Suppressor macrophage (primary cell): ENCODE measurements around the gene FRMD8.
A peak's percentile ranks its signal among the peaks of the same experiment; 100 is the strongest.

Source experiments
- DNase-seq, 4 experiments: peaks; one replicate each; pipeline ENCODE4 v3.0.0-alpha.2; 2020 to 2022

The FRMD8 gene

DNA sequence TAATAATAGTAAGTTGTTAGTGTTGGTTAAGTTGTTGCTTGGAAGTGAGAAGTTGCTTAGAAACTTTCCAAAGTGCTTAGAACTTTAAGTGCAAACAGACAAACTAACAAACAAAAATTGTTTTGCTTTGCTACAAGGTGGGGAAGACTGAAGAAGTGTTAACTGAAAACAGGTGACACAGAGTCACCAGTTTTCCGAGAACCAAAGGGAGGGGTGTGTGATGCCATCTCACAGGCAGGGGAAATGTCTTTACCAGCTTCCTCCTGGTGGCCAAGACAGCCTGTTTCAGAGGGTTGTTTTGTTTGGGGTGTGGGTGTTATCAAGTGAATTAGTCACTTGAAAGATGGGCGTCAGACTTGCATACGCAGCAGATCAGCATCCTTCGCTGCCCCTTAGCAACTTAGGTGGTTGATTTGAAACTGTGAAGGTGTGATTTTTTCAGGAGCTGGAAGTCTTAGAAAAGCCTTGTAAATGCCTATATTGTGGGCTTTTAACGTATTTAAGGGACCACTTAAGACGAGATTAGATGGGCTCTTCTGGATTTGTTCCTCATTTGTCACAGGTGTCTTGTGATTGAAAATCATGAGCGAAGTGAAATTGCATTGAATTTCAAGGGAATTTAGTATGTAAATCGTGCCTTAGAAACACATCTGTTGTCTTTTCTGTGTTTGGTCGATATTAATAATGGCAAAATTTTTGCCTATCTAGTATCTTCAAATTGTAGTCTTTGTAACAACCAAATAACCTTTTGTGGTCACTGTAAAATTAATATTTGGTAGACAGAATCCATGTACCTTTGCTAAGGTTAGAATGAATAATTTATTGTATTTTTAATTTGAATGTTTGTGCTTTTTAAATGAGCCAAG lies 38.9 kb downstream of the FRMD8 start:
- peak; percentile 82 to 92 (median 84) for DNase-seq

DNA sequence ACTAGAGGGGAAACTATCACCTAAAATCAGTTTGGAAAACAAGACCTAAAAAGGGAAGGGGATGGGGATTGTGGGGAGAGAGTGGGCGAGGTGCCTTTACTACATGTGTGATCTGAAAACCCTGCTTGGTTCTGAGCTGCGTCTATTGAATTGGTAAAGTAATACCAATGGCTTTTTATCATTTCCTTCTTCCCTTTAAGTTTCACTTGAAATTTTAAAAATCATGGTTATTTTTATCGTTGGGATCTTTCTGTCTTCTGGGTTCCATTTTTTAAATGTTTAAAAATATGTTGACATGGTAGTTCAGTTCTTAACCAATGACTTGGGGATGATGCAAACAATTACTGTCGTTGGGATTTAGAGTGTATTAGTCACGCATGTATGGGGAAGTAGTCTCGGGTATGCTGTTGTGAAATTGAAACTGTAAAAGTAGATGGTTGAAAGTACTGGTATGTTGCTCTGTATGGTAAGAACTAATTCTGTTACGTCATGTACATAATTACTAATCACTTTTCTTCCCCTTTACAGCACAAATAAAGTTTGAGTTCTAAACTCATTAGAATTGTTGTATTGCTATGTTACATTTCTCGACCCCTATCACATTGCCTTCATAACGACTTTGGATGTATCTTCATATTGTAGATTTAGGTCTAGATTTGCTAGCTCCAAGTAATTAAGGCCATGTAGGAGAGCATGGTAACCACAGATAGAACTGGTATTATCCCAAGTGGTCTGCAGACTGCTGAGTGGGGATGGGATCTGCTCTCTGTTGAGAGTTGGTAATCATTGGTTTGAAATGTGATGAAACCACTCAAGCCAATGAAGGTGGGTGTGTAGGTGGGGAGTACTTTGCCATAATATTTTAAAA lies 39.8 kb downstream of the FRMD8 start:
- peak; percentile 62 to 93 (median 84) for DNase-seq

DNA sequence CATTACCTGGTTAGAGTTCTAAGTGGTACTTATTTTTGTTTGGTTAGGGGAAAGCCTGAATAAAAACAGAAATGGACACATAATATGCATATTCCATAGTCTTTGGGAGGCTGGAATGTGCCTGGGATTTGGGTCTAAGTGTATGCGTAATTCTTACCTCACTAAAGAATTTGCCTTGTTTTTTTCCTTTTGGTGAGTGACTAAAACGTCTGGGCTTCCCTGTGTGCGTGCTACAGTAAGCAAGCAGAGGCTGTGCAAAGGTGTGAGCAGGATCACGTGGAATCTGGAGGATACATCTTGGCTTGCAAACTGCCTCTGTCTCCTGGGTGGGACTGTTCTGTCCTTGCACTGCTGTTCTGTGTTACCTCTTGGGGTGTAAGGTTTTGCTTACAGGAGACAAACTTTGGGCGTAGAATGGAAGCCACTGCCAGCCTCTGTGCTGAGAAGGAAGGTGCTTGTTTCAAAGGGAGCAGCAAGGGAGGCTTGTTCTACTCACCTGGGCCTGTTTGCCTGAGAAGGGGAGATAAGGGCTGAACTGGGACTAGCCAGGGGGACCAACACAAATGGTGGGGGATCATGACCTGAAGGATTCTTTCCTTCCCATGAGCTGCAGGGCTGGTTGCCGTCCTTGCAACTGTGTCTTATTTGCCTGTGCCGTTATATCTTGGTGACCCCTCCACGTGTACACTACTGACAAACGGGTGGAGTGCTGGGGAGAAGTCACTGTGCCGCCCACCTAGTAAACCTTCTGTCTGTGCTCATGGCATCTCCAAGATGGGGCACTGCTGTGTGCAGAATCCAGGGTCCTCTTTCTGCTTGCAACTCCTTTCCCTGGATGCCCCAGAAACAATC lies 40.6 kb downstream of the FRMD8 start:
- DNase-seq = peak; percentile 70 to 83 (median 79)

DNA sequence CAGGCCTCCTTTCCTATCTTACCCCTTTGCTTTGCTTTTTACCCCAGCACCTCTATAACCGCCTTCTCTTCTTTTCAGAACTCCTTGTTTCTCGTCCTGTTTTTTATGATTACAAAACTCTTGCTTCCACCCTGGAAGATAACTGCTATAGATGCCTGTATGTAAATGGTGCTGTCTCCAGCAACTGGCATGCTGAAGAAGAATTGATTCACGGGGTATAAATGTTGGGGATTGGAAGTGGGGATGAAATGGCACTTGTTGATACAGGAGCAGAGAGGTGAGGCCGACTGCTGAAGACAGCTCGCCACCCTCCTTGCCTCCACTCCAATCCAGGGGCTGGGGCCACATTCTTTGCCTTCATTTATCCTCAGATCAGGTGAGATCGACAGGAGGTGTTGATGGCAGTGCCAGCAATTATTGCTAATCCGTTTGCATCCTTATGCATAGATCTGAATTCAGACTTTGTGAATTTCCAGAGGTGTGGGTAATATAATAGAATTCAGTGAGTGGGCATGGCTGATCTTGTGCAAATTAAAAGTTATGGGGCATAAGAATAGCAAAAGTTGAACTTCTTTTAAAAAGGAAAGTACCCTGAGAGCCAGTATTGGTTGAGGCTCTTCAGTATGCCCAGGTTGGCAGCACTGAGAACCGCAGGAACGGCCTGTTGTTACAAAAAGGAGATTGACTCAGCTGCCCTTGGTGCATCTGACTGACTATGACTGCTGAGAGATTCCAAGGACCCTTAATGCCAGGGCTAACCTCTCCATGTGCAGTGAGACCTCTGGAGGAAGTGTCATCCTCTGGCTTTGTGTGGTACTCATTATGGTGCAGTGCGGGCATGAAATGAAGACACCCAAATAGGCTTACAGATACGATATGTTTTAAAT lies 41.5 kb downstream of the FRMD8 start:
- DNase-seq = peak; percentile 63 to 71 (median 68)

DNA sequence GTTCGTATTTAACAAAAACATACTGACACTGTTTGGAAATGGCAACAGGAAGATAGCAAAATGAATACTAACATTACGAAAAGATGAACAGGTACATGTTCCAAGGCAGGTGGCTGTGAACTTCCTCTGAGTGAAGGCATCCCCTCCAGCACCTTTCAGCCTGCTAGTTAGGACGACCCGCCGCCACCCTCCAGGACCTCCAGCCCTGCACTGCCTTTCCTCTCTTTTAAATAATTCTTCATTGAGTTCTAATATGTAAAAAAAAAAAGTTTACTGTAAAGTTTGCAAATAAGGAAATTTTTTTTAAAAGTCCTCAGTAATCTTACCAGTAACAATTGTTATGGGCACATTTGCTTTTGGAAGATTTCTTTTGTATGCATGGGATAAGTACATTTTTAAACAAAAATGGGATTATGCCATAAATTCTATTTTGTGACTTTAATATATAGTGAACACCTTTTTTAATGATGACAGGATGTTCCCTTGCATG lies 42.2 kb downstream of the FRMD8 start:
- DNase-seq = peak in 2 of 4 experiments; percentile 48 to 55

DNA sequence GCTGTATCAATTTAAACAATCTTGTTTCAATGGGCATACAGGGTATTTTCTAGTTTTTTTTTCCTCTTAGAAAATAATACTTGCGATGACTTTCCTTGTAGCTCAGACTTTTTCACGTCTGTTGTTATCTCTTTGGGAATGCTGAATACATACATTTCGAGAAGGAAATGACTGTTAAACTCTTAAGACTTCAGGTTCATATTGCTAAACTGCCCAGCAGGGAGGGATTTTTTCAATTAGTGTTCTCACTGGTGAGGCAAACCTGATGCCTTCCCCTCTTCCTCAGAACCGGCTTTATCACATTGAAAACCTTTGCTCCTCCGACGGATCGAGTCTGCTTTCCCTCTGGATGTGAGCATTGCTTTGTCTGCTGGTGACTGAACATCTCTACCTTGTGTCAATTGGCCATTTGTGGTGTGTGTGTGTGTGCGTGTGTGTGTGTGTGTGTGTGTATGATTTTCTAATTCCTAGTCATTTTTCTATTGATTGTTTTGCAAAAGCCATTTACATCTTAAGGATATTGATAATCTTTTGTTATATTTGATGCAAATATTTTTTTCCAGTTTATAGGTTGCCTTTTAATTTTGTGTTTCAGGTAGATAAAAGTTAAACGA lies 42.7 kb downstream of the FRMD8 start:
- DNase-seq = peak; percentile 64 to 71 (median 68)

DNA sequence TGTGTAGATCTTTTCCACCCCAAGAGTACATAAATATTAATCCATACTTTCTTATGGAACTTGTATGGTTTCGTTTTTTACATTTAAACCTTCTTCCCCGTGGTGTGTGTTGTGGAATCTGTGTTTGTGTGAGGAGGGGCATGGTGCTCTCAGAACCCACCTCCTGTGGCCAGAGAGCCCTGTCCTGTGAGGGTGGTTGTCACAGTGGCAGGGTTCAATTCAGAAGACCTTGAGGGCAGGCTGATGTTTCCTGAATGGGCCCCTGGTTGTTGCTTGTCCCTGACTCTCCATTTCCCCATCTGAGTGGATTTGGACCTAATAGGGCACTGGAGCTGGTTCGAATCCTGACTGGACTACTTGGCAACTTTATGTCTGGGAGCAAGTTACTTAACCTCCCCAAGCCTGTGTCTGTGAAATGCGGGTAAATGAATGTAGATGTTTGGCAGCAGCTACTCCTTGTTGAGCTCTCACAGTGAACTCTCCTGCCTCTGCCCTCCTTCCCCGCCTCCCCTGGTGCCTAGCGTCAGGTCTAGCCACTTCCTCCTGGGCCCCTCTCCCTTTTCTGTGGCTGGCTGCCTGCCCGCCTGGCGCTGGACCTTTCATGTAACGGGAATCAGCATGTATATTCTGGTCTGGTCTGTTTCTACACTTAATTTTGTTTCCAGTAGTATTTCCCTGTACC lies 43.4 kb downstream of the FRMD8 start:
- peak; percentile 68 to 79 (median 72) for DNase-seq

DNA sequence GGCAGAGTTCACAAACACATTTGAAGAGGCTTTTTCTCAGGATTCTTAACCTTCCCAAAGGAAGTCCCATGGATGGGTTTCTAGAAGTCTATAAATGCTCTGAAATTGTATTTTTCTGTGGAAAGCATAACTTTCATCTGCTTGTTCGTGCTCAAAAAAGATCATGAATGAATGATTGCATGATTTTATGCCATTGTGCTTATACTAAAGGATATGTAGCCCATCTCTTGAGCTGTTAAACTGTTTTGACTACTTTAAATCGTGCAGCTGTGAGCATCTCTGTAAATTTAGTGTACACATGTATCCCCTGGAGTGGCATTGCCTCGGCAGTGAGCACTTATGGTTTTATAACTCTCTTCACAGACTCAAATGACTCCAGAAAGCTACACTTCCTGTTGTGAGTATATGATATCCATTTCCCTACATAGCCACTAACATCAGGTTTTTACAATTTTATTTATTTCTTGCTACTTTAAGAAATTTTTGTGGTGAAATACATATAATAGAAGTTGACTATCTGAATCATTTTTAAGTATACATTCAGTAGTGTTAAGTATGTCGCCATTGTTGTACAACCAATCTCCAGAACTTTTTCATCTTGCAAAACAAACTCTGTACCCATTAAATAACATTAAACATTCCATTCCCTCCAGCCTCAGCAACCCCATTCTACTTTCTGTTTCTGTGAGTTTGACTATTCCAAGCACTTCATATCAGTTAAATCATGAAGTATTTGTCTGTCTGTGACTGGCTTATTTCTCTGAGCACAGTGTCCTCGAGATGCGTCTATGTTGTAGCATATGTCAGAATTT lies 44.2 kb downstream of the FRMD8 start:
- peak; percentile 31 to 66 (median 48) for DNase-seq

DNA sequence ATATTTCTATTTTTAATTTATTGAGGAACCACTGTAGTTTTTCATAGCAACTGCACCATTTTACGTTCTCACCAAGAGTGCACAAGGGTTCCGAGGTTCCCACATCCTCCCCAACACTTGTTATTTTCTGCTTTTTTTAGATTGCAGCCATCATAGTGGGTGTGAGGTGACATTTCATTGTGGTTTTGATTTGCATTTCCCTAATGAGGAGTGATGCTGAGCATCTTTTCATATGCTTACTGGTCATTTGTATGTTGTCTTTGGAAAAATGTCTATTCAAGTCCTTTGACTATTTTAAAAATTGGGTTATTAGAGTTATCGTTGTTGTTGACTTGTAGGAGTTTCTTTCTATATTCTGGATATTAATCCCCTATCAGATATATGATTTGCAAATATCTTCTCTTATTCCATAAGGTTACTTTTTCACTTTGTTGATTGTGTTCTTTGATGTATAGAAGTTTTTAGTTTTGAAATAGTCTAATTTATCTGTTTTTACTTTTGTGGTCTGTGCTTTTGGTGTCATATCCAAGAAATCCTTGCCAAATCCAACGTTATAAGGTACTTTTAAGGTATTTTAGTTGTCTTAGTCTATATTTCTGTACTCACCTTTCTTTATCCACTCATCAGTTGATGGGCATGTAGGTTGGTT lies 45.1 kb downstream of the FRMD8 start:
- peak; percentile 49 to 76 (median 55) for DNase-seq

DNA sequence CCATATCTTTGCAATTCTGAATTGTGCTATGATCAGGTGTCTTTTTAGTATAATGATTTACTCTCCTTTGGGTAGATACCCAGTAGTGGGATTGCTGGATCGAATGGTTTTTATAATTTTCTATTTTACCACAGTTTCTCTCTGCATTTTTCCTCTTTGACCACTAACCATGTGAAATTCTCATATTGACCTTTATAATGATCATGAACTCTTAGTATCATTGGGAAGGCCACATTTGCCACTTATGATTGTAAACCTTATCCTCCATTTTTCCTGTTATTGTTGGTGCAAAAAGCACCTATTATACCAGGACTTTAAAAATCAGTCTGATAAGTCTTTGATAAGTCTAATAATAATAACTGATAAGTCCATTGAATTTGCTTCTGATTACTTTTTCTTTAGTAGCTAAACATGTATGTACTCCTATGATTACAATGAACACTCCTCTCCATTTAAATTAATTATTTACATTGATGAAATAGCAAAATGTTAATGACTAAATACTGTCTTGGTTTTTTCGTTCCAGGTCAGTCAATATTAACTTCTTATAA lies 45.7 kb downstream of the FRMD8 start:
- peak in 3 of 4 experiments; percentile 1 to 10 (median 8) for DNase-seq

DNA sequence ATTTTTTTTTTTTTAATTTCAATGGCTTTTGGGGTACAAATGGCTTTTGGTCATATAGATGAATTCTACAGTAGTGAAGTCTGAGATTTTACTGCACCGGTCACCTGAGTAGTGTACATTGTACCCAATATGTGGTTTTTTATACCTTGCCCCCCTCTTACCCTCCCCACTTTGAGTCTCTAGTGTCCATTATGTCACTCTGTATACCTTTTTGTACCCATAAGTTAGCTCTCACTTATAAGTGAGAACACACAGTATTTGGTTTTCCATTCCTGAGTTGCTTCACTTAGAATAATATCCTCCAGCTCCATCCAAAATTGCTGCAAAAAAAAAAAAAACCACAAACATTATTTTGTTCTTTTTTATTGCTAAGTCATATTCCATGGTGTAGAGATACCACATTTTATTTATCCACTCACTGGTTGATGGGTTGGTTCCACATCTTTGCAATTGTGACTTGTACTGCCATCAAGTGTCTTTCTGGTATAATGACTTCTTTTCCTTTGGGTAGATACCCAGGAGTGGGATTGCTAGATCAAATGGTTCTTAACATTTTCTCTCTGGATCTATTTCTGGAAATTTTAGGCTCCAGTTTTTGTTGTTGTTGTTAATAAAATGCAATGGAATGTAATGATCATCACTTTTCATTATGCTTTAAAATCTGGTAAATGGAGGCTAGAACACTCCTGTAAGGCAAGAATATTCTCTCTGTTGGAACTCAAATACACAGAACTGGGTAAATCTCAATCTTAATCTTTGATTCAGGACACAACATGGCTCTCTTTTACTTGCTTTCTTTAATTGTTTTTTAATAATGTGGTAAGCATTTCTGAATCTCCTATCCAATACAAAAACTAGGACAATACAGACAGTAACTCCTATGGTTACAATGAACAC lies 46.5 kb downstream of the FRMD8 start:
- DNase-seq = peak in 3 of 4 experiments; percentile 21 to 56 (median 46)

DNA sequence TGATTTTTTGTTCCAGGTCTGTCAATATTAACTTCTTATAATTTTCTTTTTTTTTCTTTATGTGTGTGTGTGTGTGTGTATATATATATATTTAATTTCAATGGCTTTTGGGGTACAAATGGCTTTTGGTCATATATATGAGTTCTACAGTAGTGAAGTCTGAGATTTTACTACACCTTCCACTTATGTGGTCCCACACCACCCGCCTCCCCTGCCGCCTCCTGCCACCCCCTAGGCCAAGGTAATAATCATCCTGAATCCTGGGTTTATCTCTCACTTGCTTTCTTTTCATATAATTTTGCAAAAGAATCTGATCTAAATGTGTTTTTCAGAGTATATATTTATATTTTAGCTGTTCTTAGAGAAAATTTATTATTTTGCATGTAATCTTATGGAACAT lies 47.2 kb downstream of the FRMD8 start:
- DNase-seq = peak in 1 of 4 experiments; percentile 12

DNA sequence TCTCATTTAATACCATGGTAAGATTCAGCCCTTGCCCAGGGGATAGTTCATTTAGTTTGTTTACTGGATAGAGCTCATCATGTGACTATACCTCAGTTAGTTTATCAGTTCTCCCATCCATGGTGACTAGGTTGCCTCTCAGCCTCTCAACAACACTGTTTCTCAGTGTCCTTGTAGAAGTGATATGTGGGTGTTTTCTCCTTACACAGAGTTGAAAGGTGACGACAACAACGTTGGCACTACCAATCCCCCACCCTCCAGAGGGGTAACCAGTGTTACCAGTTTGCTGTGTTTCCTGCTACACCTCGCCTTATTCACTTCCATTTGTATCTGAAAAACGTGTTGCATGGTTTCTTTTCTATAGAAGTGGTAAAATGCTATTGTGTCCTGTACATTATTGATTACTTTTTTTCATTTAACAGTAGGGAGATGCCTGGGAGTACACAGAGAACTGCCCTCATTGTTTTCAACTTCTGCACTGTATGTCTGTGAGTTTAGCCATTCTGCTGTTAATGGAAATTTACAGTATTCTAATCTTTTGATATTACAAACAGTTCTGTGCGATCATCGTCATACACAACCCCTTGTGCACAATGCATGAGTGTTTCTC lies 47.7 kb downstream of the FRMD8 start:
- DNase-seq = peak in 2 of 4 experiments; percentile 22 to 25

DNA sequence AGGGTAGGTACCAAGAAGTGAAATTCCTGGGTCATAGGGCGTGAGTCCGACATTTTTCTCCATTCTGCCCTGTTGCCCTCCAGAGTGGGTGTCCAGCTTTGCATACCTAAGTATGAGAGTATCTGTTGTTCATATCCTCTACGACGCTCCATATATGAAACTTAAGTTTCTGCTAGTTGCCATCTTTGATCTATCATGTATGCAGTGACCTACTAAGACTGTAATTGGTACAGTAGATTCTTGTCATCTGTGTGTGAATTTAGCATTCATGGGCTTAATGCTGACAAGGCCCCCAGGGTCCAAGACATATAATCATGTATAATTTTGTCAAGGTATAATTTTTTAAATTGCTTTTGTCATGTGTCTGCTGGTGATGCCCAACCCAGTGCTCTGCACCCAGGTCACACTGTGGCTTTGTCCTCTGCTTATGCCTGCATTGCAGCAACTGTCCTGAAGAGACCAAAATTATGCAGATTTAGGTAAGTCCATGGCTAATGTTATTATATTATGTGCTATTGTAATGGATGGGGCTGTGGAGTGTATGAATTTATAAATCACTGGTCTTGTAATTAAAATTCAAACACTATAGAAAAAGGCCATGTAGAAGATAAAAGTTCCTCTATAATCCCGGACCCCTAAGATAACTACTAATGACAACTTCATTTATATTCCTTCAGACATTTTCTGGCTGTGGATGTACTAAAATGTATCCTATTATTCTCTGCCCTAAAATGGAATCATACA lies 48.4 kb downstream of the FRMD8 start:
- DNase-seq = peak in 2 of 4 experiments; percentile 14 to 24

DNA sequence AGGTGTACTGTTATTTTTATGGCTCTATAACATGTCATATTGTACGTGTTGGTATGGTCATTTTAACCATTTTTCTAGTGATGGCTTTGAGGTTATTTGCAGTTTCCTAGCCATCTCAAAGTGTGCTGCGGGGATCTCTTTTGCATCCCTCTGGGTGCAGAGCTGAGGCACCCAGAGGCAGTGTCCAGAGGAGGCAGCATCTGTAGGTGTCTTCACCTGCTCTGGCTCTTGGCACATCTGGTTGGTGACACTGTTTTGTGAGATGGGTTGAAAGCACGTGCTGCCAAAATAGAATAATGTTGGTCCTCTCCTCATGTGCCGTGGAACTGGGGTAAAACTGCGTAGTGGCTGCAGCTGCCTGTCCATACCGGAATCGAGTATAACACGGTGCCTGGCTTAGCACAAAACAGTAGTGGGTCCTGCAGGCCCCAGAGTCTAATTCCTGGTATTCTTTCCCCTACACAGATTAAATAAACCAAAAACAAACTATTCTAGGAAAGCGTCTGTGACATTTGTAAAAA lies 49.0 kb downstream of the FRMD8 start:
- peak in 1 of 4 experiments; percentile 13 for DNase-seq

DNA sequence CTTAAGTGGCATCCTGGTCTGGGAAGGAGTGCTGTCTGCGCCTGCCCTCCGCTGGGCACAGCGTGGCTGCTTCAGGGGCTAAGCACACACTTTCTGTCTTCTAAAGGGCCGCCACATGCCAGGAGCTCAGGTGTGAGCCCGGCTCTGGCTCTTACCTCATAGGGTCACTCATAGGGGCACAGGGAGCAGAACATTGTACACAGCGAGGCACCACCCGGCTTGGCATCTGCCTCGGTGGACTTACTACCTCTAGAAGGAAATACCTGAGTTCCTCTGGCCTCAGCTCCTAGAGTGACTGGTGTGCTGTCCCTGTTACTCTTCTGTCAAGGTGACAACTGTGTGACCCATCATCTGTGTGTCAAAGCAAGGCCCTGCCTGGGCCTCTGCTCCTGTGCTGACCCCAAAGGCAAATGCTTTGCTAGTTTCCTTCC lies 49.6 kb downstream of the FRMD8 start:
- DNase-seq = peak in 3 of 4 experiments; percentile 17 to 25 (median 18)
